Measurements from ENCODE around the gene OSMR.

The OSMR gene

DNA sequence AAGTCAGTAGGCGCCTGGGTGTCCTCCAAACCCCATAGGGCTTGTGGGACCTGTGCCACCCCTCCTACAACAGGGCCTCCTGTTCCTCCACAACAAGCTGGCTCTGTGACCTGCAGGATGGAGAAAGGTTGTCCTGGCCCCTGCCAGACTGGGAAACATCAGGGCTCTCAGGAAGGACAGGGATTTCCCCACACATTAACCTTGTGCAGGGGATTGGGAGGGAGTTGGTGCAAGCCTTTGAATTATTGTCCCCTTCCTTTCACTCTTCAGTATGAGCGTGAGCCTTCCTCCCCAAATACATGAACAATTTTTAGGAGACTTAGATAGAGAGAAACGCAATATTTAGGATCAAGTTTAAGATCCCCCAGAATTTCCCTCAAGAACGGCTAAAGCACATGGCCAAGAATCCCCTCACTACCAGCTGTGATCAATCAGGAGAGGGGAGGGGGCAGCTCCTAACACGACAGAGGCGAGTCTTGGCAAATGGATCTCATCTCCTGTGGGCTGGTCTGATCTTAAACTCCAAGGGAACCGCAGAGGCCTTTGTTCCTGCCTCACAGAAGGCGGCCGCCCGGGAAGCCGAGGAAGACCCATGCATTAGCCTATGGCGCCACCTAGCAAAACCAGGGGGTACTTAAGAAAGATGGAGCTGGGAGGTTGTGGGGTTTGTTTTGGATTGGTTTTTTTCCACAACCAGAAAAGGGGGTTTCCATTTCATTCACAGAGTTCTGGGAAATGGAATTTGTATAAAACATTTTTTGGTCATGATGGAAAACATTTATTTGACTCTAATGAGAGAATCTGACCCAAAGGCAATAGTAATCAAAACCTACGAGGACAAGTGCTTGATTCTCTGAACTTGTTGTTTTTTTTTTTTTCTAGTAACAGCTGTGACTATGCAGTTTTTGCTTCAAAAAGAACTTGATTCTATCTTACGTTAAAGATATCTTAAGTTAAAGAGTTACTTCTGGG is 36.1 kb upstream of the OSMR start:
- H3K4me3 ChIP-seq (ENCODE audit: low read length): no peak overlapping the region
- H3K27me3 ChIP-seq (ENCODE audit: control insufficient read depth, insufficient read depth, low read length): no peaks in the 10 kb centered on the region
- H3K9ac ChIP-seq (ENCODE audit: low read length): no peak overlapping the region
- no peaks in the 10 kb centered on the region for H3K9me3 ChIP-seq (ENCODE audit: control insufficient read depth, low read length)
- no peaks in the 10 kb centered on the region for H3K36me3 ChIP-seq (ENCODE audit: control insufficient read depth, insufficient read depth, low read length)
- H3K4me1 ChIP-seq (ENCODE audit: control insufficient read depth, insufficient read depth, low read length): no peaks in the 10 kb centered on the region

GRCh38 chr5:38814879-38815278 is 30.9 kb upstream of the OSMR start:
- Histone ChIP-seq H3K9ac (ENCODE audit: low read length) (no peak overlapping the region), H3K4me1 (ENCODE audit: control insufficient read depth, insufficient read depth, low read length) (no peaks in the 10 kb centered on the region), H3K4me3 (ENCODE audit: low read length) (no peak overlapping the region), H3K36me3 (ENCODE audit: control insufficient read depth, insufficient read depth, low read length) (no peaks in the 10 kb centered on the region), H3K27me3 (ENCODE audit: control insufficient read depth, insufficient read depth, low read length) (no peaks in the 10 kb centered on the region), H3K9me3 (ENCODE audit: control insufficient read depth, low read length) (no peaks in the 10 kb centered on the region)

DNA sequence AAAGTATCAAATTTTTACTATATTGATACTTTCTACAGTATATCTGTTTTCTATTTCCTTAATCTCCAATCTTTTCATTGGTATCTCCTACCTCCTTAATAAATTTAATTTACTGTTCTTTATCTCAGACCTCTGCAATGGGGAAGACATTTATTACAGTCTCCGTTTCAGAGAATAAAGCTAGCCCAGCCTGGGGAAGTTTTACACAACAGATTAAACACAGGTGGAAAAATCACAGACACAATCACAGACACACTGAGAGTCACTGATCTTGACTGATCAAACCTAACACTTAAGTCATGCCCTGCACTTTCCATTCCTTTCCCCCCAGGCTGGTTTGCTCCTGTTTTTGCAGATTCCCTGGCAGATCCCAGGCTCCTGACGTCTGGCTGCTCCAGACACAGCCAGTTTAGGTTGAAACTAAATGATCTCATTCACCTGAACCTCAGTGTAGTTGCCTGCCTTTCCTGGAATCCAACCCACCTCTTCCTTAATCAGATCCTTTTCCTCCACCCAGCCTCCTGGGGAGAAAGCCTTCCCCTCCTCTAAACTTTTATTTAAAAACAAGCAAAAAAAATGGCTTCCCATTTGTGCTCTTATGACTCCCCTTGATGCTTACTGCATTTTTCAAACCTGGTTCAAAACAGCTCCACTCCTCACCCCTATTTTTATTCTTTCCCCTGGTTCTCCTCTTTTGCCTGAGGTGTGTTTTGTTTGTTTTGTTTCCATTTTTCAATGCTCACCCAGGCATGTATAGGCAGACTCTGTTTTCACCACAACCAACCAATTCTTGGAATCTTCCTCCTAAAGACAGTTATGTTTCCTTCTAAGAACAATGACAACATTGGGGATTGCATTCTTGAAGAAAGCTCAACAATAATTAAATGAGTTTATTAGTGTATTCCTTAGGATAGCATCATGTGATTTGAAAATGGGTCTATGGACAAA is 29.5 kb upstream of the OSMR start:
- Histone ChIP-seq H3K9me3 (ENCODE audit: control insufficient read depth, low read length) (no peaks in the 10 kb centered on the region), H3K4me1 (ENCODE audit: control insufficient read depth, insufficient read depth, low read length) (no peaks in the 10 kb centered on the region), H3K27me3 (ENCODE audit: control insufficient read depth, insufficient read depth, low read length) (no peaks in the 10 kb centered on the region), H3K36me3 (ENCODE audit: control insufficient read depth, insufficient read depth, low read length) (no peaks in the 10 kb centered on the region), H3K9ac (ENCODE audit: low read length) (no peak overlapping the region), H3K4me3 (ENCODE audit: low read length) (no peak overlapping the region)

GRCh38 chr5:38821679-38822078 is 24.1 kb upstream of the OSMR start:
- H3K9me3 ChIP-seq (ENCODE audit: control insufficient read depth, low read length): no peaks in the 10 kb centered on the region
- H3K9ac ChIP-seq (ENCODE audit: low read length): no peak overlapping the region
- H3K4me3 ChIP-seq (ENCODE audit: low read length): no peak overlapping the region
- no peaks in the 10 kb centered on the region for H3K4me1 ChIP-seq (ENCODE audit: control insufficient read depth, insufficient read depth, low read length)
- no peaks in the 10 kb centered on the region for H3K27me3 ChIP-seq (ENCODE audit: control insufficient read depth, insufficient read depth, low read length)
- no peaks in the 10 kb centered on the region for H3K36me3 ChIP-seq (ENCODE audit: control insufficient read depth, insufficient read depth, low read length)

- Histone ChIP-seq H3K4me1 (ENCODE audit: control insufficient read depth, insufficient read depth, low read length) (no peaks in the 10 kb centered on the region), H3K27me3 (ENCODE audit: control insufficient read depth, insufficient read depth, low read length) (no peaks in the 10 kb centered on the region), H3K4me3 (ENCODE audit: low read length) (no peak overlapping the region), H3K9me3 (ENCODE audit: control insufficient read depth, low read length) (no peaks in the 10 kb centered on the region), H3K9ac (ENCODE audit: low read length) (no peak overlapping the region), H3K36me3 (ENCODE audit: control insufficient read depth, insufficient read depth, low read length) (no peaks in the 10 kb centered on the region)
Measured at GRCh38 chr5:38823503-38823902, 22.3 kb upstream of the OSMR start.

DNA sequence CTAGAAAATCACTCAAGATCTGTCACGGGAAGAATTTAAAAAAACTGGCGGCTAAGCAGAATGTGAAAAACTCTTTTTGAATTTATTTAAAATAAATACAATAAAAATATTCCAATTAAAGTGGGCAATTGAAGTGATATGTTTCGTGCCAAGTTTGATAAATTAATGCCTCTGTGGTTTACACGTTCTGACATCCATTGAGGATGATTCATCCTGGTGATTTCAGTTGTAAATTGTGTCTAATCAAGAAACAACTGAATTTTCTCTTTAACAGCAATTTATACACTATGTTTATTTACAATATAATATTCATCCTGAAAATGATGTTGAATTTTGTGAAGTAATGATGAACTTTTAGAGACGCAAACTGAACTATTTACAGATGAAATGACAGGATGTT is 21.0 kb upstream of the OSMR start:
- Histone ChIP-seq H3K9me3 (ENCODE audit: control insufficient read depth, low read length) (no peaks in the 10 kb centered on the region), H3K4me1 (ENCODE audit: control insufficient read depth, insufficient read depth, low read length) (no peaks in the 10 kb centered on the region), H3K27me3 (ENCODE audit: control insufficient read depth, insufficient read depth, low read length) (no peaks in the 10 kb centered on the region), H3K4me3 (ENCODE audit: low read length) (no peak overlapping the region), H3K36me3 (ENCODE audit: control insufficient read depth, insufficient read depth, low read length) (no peaks in the 10 kb centered on the region), H3K9ac (ENCODE audit: low read length) (no peak overlapping the region)

GRCh38 chr5:38825494-38825893 is 20.3 kb upstream of the OSMR start:
- H3K27me3 ChIP-seq (ENCODE audit: control insufficient read depth, insufficient read depth, low read length): no peaks in the 10 kb centered on the region

GRCh38 chr5:38827525-38827924 is 18.3 kb upstream of the OSMR start:
- Histone ChIP-seq H3K4me1 (ENCODE audit: control insufficient read depth, insufficient read depth, low read length) (no peaks in the 10 kb centered on the region), H3K9ac (ENCODE audit: low read length) (no peak overlapping the region), H3K9me3 (ENCODE audit: control insufficient read depth, low read length) (no peaks in the 10 kb centered on the region), H3K27me3 (ENCODE audit: control insufficient read depth, insufficient read depth, low read length) (no peaks in the 10 kb centered on the region), H3K4me3 (ENCODE audit: low read length) (no peak overlapping the region), H3K36me3 (ENCODE audit: control insufficient read depth, insufficient read depth, low read length) (no peaks in the 10 kb centered on the region)

More at GRCh38 chr5:38825494-38825893, 20.3 kb upstream of the OSMR start:
- Histone ChIP-seq H3K36me3 (ENCODE audit: control insufficient read depth, insufficient read depth, low read length) (no peaks in the 10 kb centered on the region), H3K4me1 (ENCODE audit: control insufficient read depth, insufficient read depth, low read length) (no peaks in the 10 kb centered on the region), H3K9ac (ENCODE audit: low read length) (no peak overlapping the region), H3K9me3 (ENCODE audit: control insufficient read depth, low read length) (no peaks in the 10 kb centered on the region), H3K4me3 (ENCODE audit: low read length) (no peak overlapping the region)

GRCh38 chr5:38830521-38831051 is 15.2 kb upstream of the OSMR start:
- no peaks in the 10 kb centered on the region for H3K9me3 ChIP-seq (ENCODE audit: control insufficient read depth, low read length)
- no peaks in the 10 kb centered on the region for H3K36me3 ChIP-seq (ENCODE audit: control insufficient read depth, insufficient read depth, low read length)
- H3K4me3 ChIP-seq (ENCODE audit: low read length): no peak overlapping the region
- H3K27me3 ChIP-seq (ENCODE audit: control insufficient read depth, insufficient read depth, low read length): no peaks in the 10 kb centered on the region
- no peaks in the 10 kb centered on the region for H3K4me1 ChIP-seq (ENCODE audit: control insufficient read depth, insufficient read depth, low read length)
- H3K9ac ChIP-seq (ENCODE audit: low read length): no peak overlapping the region

- no peak overlapping the region for H3K4me3 ChIP-seq (ENCODE audit: low read length)
- no peak overlapping the region for H3K9ac ChIP-seq (ENCODE audit: low read length)
- H3K36me3 ChIP-seq (ENCODE audit: control insufficient read depth, insufficient read depth, low read length): no peaks in the 10 kb centered on the region
- no peaks in the 10 kb centered on the region for H3K4me1 ChIP-seq (ENCODE audit: control insufficient read depth, insufficient read depth, low read length)
- H3K9me3 ChIP-seq (ENCODE audit: control insufficient read depth, low read length): no peaks in the 10 kb centered on the region
- no peaks in the 10 kb centered on the region for H3K27me3 ChIP-seq (ENCODE audit: control insufficient read depth, insufficient read depth, low read length)
Measured at GRCh38 chr5:38831117-38831516, 14.7 kb upstream of the OSMR start.

- H3K9ac ChIP-seq (ENCODE audit: low read length): no peak overlapping the region
Measured at GRCh38 chr5:38831909-38832308, 13.9 kb upstream of the OSMR start.

GRCh38 chr5:38832810-38833209 is 13.0 kb upstream of the OSMR start:
- Histone ChIP-seq H3K4me3 (ENCODE audit: low read length) (no peak overlapping the region), H3K36me3 (ENCODE audit: control insufficient read depth, insufficient read depth, low read length) (no peaks in the 10 kb centered on the region), H3K4me1 (ENCODE audit: control insufficient read depth, insufficient read depth, low read length) (no peaks in the 10 kb centered on the region), H3K9ac (ENCODE audit: low read length) (no peak overlapping the region), H3K27me3 (ENCODE audit: control insufficient read depth, insufficient read depth, low read length) (no peaks in the 10 kb centered on the region), H3K9me3 (ENCODE audit: control insufficient read depth, low read length) (no peaks in the 10 kb centered on the region)

More at GRCh38 chr5:38831909-38832308, 13.9 kb upstream of the OSMR start:
- Histone ChIP-seq H3K36me3 (ENCODE audit: control insufficient read depth, insufficient read depth, low read length) (no peaks in the 10 kb centered on the region), H3K9me3 (ENCODE audit: control insufficient read depth, low read length) (no peaks in the 10 kb centered on the region), H3K27me3 (ENCODE audit: control insufficient read depth, insufficient read depth, low read length) (no peaks in the 10 kb centered on the region), H3K4me3 (ENCODE audit: low read length) (no peak overlapping the region), H3K4me1 (ENCODE audit: control insufficient read depth, insufficient read depth, low read length) (no peaks in the 10 kb centered on the region)
